ENCODE results near the gene PALLD. TPM values are rescaled to one million over a fixed set of nuclear protein-coding genes. Genes with fewer than 3 reads are reported as not detected.

The PALLD gene
- total RNA-seq, 2 donors from 2014 or later: 705 to 752 TPM

GRCh38 chr4:168531305-168531704 is 34.5 kb downstream of the PALLD start:
- Histone ChIP-seq H3K4me1 (ENCODE audit: control insufficient read depth in 1 of 2, low read depth in 2 of 2) (no peaks in the 10 kb centered on the region), H3K27ac (no peak overlapping the region), H3K27me3 (replicated peaks; ENCODE audit: insufficient read depth) (no peaks in the 10 kb centered on the region), H3K36me3 (no peaks in the 10 kb centered on the region), H3K4me3 (no peak overlapping the region), H3K9me3 (no peaks in the 10 kb centered on the region)
- no peak for TF ChIP-seq CTCF (IDR thresholded peaks at IDR 0.05)
- no peak for ATAC-seq (ENCODE audit: insufficient number of reproducible peaks, low FRiP score, low read depth)
- DNase-seq (ENCODE audit: low spot score): no peak

GRCh38 chr4:168534535-168534934 is 37.7 kb downstream of the PALLD start:
- no peak overlapping the region for H3K27ac ChIP-seq
- no peak for ATAC-seq (ENCODE audit: insufficient number of reproducible peaks, low FRiP score, low read depth)
- H3K27me3 ChIP-seq (replicated peaks; ENCODE audit: insufficient read depth): no peaks in the 10 kb centered on the region
- H3K4me1 ChIP-seq (ENCODE audit: control insufficient read depth in 1 of 2, low read depth in 2 of 2): no peaks in the 10 kb centered on the region
- TF ChIP-seq CTCF (IDR thresholded peaks at IDR 0.05): no peak
- H3K4me3 ChIP-seq: no peak overlapping the region
- no peak for DNase-seq (ENCODE audit: low spot score)
- H3K36me3 ChIP-seq: no peaks in the 10 kb centered on the region
- H3K9me3 ChIP-seq: no peaks in the 10 kb centered on the region

GRCh38 chr4:168535689-168536088 is 38.8 kb downstream of the PALLD start:
- no peaks in the 10 kb centered on the region for H3K4me1 ChIP-seq (ENCODE audit: control insufficient read depth in 1 of 2, low read depth in 2 of 2)
- H3K27ac ChIP-seq: no peak overlapping the region
- ATAC-seq (ENCODE audit: insufficient number of reproducible peaks, low FRiP score, low read depth) (no peak), DNase-seq (ENCODE audit: low spot score) (no peak)
- H3K9me3 ChIP-seq: no peaks in the 10 kb centered on the region
- no peak overlapping the region for H3K4me3 ChIP-seq
- H3K36me3 ChIP-seq: no peaks in the 10 kb centered on the region
- TF ChIP-seq CTCF (IDR thresholded peaks at IDR 0.05): no peak
- no peaks in the 10 kb centered on the region for H3K27me3 ChIP-seq (replicated peaks; ENCODE audit: insufficient read depth)

- Histone ChIP-seq H3K4me1 (ENCODE audit: control insufficient read depth in 1 of 2, low read depth in 2 of 2) (no peaks in the 10 kb centered on the region), H3K27me3 (replicated peaks; ENCODE audit: insufficient read depth) (no peaks in the 10 kb centered on the region), H3K9me3 (no peaks in the 10 kb centered on the region), H3K27ac (no peak overlapping the region), H3K36me3 (no peaks in the 10 kb centered on the region), H3K4me3 (no peak overlapping the region)
- DNase-seq (ENCODE audit: low spot score) (no peak), ATAC-seq (ENCODE audit: insufficient number of reproducible peaks, low FRiP score, low read depth) (no peak)
- no peak for TF ChIP-seq CTCF (IDR thresholded peaks at IDR 0.05)
Observed at GRCh38 chr4:168536448-168536847, 39.6 kb downstream of the PALLD start.

GRCh38 chr4:168537086-168537485 is 40.2 kb downstream of the PALLD start:
- Histone ChIP-seq H3K36me3 (no peaks in the 10 kb centered on the region), H3K27ac (no peak overlapping the region), H3K4me1 (ENCODE audit: control insufficient read depth in 1 of 2, low read depth in 2 of 2) (no peaks in the 10 kb centered on the region), H3K27me3 (replicated peaks; ENCODE audit: insufficient read depth) (no peaks in the 10 kb centered on the region), H3K9me3 (no peaks in the 10 kb centered on the region), H3K4me3 (no peak overlapping the region)
- no peak for TF ChIP-seq CTCF (IDR thresholded peaks at IDR 0.05)
- ATAC-seq (ENCODE audit: insufficient number of reproducible peaks, low FRiP score, low read depth): no peak
- DNase-seq (ENCODE audit: low spot score): no peak
